ENCODE measurements around the gene TNNT2. TPM values are rescaled to one million over a fixed set of nuclear protein-coding genes. Genes with fewer than 3 reads are reported as not detected.

TNNT2 gene
- total RNA-seq, 1 donor from 2014 or later = not detected

- no peak for DNase-seq (ENCODE audit: low read depth, low spot score)
- no peak for TF ChIP-seq CTCF (conservative IDR thresholded peaks at IDR 0.05)
- H3K27me3 Mint-ChIP-seq (ENCODE audit: low read depth) = peaks cover 4% of the 10 kb centered on the region
- no peak overlapping the region for H3K27ac Mint-ChIP-seq (ENCODE audit: unreplicated experiment)
- H3K4me3 Mint-ChIP-seq = no peak overlapping the region
- H3K9me3 Mint-ChIP-seq = no peaks in the 10 kb centered on the region
- no peaks in the 10 kb centered on the region for H3K36me3 Mint-ChIP-seq (ENCODE audit: low read depth)
- H3K4me1 Mint-ChIP-seq = peaks cover 25% of the 10 kb centered on the region
These were observed 41.0 kb upstream of the TNNT2 start for GRCh38 chr1:201418461-201418860.

GRCh38 chr1:201414051-201414738, 36.7 kb upstream of the TNNT2 start:
- Mint-ChIP-seq H3K4me1 (peaks cover 5% of the 10 kb centered on the region), H3K36me3 (ENCODE audit: low read depth) (no peaks in the 10 kb centered on the region), H3K27ac (ENCODE audit: unreplicated experiment) (no peak overlapping the region), H3K4me3 (no peak overlapping the region), H3K9me3 (no peaks in the 10 kb centered on the region), H3K27me3 (ENCODE audit: low read depth) (peaks cover 7% of the 10 kb centered on the region)
- TF ChIP-seq CTCF (conservative IDR thresholded peaks at IDR 0.05) = no peak
- DNase-seq (ENCODE audit: low read depth, low spot score) = no peak

GRCh38 chr1:201411292-201411691, 33.8 kb upstream of the TNNT2 start:
- Mint-ChIP-seq H3K27ac (ENCODE audit: unreplicated experiment) (no peak overlapping the region), H3K36me3 (ENCODE audit: low read depth) (no peaks in the 10 kb centered on the region), H3K27me3 (ENCODE audit: low read depth) (peaks cover 7% of the 10 kb centered on the region), H3K9me3 (no peaks in the 10 kb centered on the region), H3K4me3 (no peak overlapping the region), H3K4me1 (peaks cover 4% of the 10 kb centered on the region)
- no peak for TF ChIP-seq CTCF (conservative IDR thresholded peaks at IDR 0.05)
- no peak for DNase-seq (ENCODE audit: low read depth, low spot score)

GRCh38 chr1:201409440-201409839, 32.0 kb upstream of the TNNT2 start:
- Mint-ChIP-seq H3K27me3 (ENCODE audit: low read depth) (peaks cover 5% of the 10 kb centered on the region), H3K27ac (ENCODE audit: unreplicated experiment) (no peak overlapping the region), H3K9me3 (no peaks in the 10 kb centered on the region), H3K4me3 (no peak overlapping the region), H3K36me3 (ENCODE audit: low read depth) (no peaks in the 10 kb centered on the region), H3K4me1 (peaks cover 4% of the 10 kb centered on the region)
- DNase-seq (ENCODE audit: low read depth, low spot score) = no peak
- TF ChIP-seq CTCF (conservative IDR thresholded peaks at IDR 0.05) = no peak

GRCh38 chr1:201408834-201409200, 31.3 kb upstream of the TNNT2 start:
- DNase-seq (ENCODE audit: low read depth, low spot score) = no peak
- Mint-ChIP-seq H3K27ac (ENCODE audit: unreplicated experiment) (no peak overlapping the region), H3K27me3 (ENCODE audit: low read depth) (peaks cover 6% of the 10 kb centered on the region), H3K9me3 (no peaks in the 10 kb centered on the region), H3K4me1 (peaks cover 4% of the 10 kb centered on the region), H3K36me3 (ENCODE audit: low read depth) (no peaks in the 10 kb centered on the region), H3K4me3 (no peak overlapping the region)
- TF ChIP-seq CTCF (conservative IDR thresholded peaks at IDR 0.05) = no peak
